Hindlimb muscle (tissue), 1 donor: Measurements from ENCODE around the gene CDNF. TPM values are rescaled to one million over a fixed set of nuclear protein-coding genes. Genes with fewer than 3 reads are reported as not detected.
"Not testable (repeated sequence)": the region's sequence is repeated elsewhere in the genome, so short reads cannot be mapped to it uniquely, and the experiment has no call there.

Experiments used
- DNase-seq: peaks from one replicate; pipeline ENCODE4 v3.0.0-alpha.2; 2013
- polyA plus RNA-seq: library from polyadenylated mRNA; unstranded; fragments of 120-200 nt; gene quantifications from one replicate; pipeline ENCODE4 v1.2.1, GENCODE V29; 2013; ENCODE audit not compliant: insufficient read length

Gene CDNF
- polyA plus RNA-seq, result 2.9 TPM

DNA sequence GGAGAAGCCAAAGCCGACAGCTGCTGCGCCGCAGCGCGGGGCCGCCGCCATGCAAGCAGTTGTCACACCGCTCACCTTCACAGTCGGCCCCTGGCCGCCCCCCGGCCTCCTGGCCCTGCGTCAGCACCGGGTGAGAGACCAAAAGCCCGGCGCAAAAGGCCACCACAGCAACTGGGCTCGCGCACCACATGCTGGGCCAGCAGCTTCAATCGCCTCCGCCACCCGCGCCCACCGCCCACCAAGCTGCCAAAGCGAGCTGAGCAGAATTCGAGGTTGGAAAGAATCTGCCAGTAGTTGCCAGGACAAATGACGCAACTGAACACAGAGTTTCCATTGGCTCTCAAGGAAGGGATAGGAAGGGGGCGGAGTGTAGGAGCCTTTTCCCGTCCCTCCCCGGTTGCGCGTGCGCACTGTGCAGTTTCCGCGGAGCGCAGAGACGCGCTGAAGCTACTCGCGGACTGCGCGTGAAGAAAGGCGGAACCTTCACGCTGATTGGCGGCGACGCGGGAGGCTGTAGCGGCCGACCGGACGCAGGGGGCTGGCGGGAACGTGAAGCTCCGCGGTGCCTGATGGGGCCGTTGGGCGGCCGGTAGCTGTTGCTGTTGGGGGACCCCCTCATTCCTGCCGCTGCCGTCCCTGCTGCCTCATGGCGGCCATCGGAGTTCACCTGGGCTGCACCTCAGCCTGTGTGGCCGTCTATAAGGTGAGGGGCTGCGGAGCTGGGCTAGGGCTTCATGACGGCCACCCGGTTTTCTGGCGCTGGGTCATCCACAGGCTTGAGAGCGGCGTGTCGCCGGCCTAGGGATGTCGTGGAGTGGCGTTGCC lies at the start of gene CDNF, which contains the start of the genes HSPA14 and MSANTD7:
TSS of gene CDNF (minus strand) at position 281 of the 825 bp plus-strand sequence. CDS start at position 190, 91 bp downstream.
TSS of gene HSPA14 (plus strand) at position 550 of the 825 bp plus-strand sequence. CDS start at position 647, 97 bp downstream.
TSS of gene MSANTD7 (plus strand) at position 550 of the 825 bp plus-strand sequence. CDS start 3,979 bp downstream, outside the sequence.
- DNase-seq, result peak; percentile 100

DNA sequence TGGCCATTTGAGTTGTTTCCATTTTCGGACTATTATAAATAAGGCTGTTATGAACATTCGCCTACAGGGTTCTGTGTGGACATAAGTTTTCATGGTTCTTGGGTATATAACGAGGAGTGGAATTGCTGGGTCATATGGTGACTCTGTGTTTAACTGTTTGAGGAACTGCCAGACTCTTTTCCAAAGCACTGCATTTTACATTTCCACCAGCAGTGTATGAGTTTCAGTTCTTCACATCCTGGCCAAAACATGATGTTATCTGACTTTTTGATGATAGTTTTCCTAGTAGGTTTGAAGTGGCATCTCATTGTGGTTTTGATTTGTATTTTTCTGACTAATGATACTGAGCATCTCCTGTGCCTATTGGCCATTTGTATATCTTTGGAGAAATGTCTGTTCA lies 46.2 kb upstream of the CDNF start:
- DNase-seq, result no peak

DNA sequence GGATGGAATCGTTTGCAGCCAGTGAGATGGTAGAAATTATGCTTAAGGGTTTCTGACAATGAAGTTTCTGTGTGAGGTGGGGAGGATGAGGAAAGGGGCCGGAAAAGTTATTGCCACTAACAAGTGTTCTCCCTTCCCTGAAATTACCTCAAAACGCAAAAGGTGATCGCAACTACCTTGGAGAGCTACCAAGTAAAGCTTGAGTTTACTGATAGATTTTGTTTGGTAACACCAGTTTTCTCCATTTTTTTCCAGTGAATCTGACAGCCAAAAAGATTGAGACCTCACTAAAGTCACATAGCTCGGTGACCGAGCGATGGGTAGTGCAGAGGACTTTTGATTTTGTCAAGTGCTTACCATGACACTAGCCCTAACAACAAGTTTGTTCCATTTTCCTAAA lies 42.4 kb upstream of the CDNF start:
- no peak for DNase-seq

DNA sequence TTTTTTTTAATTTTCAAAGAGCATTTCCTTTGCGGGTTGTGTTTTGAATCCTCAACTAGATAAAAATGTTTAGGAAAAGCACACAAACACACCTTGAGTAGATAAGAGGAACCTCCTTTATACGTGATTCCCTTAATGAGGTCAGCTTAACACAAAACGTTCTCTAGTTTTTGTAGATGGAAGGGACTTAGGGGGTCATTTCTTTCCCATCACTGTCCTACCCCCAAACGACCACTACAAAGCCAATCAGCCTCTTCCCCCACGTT lies 42.0 kb upstream of the CDNF start:
- DNase-seq, result no peak

DNA sequence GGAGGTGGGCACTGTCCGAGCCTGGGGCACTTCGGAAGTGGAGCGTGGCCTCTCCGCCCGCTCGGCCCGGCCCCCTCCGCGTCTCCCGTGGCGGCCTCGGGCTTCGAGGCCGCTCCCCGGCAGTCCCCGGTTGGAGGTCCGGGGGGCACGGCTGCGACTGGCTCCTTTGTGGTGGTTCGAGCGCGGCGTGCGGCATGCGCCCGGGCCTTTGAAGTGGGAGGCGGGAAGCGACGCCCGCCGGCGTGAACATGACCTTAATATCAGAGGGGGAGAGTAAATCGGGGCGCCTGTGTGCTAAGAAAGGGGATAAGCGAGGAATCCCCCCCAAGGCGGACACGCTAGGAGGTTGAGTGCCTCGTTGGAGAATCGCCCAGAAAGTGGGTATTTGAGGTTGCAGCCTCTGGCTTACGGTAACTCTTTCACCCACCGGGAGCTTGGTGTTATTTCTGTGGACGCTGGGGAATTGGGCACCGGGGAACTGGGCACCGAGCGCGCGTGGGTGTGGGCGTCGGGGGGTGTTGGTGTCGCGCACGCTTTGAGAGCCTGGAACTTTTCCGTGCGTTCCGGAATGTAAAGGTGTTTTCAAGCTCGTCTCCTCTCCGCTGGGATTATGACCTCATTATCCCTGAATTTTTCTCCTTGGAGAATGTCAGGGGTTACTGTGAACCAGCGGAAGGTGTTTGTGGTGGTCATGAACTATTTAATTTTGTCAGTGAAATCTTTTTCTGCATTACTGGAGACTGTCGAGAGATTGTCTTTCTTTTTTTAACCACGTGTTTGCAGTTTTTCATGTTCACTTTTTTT lies 41.5 kb upstream of the CDNF start:
- DNase-seq, result peak; percentile 29

DNA sequence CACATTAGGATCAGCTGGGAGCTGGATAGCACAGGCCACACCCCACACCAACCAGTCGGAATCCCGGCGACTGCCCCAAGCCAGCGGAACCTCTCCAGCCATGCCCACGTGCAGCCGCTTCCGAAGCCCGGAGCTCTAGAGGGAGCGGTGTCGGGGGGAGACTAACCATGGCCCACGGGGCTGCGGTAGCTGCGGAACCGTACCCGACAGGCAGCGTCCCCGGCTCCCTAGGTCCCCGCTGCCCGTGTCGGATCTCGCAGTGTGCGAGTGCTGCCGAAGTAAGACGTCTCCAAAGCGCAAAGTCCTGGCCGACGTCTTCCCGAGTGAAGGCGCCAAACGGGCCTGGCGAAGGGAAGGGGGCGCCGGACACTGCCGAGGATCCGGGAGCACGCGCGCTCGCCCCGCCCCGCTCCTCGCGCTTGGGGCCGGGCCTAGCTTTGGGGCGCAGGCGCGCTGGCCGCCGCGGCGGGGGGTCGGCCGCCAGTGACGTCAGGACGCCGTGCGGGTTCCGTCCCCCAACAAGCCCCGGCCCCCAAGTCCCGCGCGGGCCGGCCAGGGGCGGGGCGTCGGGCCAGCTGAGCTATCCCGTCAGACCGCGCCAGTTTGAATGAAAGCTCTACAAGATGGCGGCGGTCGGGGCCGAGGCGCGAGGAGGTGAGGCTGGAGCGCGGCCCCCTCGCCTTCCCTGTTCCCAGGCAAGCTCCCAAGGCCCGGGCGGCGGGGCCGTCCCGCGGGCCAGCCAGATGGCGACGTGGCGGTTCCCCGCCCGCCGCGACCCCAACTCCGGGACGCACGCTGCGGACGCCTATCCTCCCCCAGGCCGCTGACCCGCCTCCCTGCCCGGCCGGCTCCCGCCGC lies 40.7 kb upstream of the CDNF start, which contains the start of gene SUV39H2:
TSS of gene SUV39H2 (plus strand) at position 601 of the 858 bp plus-strand sequence. CDS start at position 624, 23 bp downstream.
- peak; percentile 99 for DNase-seq

DNA sequence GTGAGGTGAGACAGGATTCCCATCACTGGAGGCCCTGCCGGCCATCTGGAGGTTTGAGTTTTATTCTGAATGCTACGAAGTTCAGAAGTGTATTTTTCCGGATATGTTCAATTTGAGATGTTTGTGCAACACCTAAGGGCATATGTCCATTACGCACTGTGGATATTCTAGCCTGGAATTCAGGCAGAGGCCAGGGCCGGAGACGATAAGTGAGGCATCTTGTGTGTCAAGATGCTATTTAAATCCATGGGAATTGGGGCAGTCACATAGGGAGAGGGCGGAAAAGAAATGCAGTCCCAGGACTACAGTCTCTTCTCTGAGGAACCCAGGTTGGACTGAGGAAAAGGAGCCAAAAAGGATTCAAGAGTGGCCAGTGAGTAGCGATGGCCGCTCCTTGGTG lies 38.9 kb upstream of the CDNF start:
- DNase-seq, result no peak

DNA sequence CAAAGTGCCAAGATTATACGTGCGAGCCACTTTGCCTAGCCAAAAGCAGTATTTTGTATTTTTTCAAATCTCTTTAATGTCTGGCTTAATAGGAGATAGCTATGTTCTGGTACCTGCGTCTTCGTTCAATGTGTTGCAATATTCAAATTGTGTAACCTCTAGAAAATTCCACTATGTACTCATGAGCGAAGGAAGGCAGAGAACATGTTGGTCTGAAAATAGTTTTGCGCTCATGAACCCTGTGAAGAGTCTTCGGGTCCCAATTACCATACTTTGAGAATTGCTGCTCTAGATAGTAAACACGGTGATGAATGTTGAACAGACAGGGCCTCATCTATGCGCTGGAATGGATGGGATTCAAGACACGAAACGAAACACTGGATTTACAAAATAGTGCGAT lies 38.1 kb upstream of the CDNF start:
- no peak for DNase-seq

DNA sequence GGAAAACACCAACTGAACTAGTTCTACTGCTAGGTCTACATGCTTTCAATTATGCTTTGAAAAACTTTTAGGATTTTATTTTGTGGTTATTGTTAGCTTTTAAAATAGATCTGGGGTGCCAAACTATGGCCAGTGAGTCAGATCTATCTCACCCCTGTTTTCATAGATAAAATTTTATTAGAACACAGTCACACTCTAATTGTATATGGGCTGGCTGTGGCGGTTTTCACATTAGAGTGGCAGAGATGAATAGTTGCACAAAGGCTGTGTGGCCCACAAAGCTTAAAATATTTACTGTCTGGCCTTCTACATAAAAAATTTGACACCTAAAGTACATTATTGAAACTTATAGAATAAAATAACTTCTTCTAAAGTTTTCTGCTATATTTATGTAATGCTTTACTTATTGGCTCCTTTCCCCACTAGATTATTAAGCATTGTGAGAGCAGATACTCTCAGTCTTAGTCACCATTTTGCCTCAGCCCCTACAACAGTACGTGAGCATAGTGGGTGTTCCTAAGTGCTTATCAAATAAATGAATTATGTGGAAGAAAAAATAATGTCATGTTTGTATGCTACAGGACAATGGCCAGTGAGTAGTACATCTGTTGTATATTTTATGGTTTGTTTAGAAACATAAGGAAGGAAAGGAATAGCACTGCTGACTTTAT lies 35.4 kb upstream of the CDNF start:
- DNase-seq, result no peak

DNA sequence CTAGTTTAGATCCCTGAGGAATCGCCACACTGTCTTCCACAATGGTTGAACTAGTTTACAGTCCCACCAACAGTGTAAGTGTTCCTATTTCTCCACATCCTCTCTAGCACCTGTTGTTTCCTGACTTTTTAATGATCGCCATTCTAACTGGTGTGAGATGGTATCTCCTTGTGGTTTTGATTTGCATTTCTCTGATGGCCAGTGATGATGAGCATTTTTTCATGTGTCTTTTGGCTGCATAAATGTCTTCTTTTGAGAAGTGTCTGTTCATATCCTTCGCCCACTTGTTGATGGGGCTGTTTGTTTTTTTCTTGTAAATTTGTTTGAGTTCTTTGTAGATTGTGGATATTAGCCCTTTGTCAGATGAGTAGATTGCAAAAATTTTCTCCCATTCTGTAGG lies 27.0 kb upstream of the CDNF start:
- not testable (repeated sequence) for DNase-seq

DNA sequence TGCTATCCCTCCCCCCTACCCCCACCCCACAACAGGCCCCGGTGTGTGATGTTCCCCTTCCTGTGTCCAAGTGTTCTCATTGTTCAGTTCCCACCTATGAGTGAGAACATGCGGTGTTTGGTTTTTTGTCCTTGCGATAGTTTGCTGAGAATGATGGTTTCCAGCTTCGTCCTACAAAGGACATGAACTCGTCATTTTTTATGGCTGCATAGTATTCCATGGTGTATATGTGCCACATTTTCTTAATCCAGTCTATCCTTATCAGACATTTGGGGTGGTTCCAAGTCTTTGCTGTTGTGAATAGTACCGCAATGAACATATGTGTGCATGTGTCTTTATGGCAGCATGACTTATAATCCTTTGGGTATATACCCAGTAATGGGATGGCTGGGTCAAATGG lies 26.6 kb upstream of the CDNF start:
- DNase-seq, result not testable (repeated sequence)

DNA sequence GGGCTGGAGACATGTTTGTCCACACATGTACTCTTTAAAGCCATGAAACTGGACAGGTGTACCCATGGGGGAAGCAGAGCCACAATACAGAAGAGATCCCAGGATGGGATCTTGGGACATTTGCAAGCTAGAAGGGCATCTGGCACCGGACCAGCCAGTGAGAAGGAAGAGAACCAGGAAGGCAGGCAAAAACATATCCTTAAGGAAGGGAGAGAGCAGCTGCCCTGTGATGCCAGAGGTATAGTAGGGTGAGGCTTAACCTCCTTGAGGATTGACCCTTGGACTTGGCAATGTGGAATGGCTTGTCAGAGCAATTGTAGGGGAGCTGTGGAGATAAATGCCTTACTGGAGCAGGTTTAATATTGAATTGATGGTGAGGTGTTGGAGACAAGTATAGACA lies 23.0 kb upstream of the CDNF start:
- no peak for DNase-seq

DNA sequence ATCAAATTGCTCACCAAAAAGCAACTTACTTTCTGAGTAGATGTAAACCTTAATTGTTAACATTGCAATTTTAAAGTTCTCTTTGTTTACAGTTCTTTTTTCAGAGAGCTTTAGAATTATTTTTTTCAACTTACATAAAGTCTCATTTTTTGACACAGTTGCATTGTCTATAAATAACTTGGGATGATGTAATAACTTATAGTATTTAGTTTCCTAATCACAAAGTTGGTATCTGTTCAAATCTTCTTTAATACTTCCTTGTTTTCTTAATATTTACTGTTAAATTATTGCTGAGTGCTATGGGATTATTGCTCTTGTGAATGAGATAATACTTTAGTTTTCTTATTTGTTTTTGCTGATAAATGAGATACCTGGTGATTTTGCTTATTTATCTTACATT lies 21.9 kb upstream of the CDNF start:
- DNase-seq, result no peak

DNA sequence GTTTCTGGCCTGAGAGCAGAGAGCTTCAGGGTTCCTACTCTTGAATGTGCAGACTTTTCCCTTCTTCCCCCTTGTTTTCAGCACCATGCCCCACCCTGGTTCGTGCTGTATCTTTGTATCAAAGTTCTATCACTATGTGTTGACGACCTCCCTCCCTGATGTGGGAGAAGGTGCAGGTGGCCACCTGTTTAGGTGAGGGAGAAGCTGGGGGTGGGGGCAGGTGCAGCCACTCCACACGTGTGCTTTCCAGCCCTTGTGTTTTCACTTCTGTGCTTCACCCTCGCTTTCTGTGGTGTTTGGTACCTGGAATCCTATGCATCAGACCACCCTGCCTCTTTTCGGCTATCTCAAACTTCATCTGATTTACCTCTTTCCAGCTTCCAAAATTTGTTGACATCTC lies 21.2 kb upstream of the CDNF start:
- no peak for DNase-seq

DNA sequence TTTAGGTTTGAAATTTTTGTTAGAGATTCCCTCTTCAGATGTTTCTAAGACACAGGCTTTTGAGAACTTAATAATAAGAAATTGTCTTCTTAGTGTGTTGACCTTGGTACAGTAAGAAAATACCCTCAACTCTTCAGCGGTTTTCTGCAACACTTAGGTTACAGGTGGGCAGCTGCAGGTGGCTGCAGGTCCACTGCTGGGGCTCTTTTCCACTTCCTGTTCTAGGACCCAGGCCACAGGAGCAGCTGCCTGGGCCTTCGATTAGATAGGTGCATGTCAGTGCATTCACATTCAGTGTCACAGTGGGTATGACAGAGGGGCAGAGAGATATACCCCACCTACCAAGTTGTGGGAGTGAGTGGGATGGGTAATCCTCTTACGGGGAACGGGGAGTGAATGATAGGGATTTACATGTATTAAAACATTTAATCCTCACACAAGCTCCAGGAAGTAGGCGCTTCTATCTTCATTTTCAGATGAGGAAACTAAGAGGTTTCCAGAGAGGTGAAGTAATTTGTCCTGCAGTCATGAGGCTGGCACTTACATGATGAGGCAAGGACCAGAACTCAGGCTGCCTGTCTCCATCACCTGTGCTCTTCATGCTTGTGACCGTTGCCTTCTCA lies 20.6 kb upstream of the CDNF start:
- no peak for DNase-seq

DNA sequence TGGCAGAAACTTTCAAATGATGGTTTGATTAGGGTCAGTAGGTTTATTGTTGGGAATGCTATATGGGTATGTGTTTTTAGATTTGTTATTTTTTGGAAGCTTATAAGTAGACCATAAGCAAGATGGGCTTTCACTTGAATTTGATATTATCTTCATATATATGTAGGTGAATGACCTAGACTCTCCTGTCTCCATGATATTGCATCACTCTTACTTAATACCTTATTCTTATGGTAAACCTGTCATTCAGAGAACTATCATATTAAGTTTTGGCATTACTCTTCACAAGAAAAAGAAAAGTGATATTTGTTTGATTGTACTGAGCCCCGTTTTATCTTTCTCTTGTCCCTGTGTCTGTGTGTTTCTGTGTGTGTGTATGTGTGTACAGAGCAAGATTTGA lies 17.6 kb upstream of the CDNF start:
- no peak for DNase-seq

DNA sequence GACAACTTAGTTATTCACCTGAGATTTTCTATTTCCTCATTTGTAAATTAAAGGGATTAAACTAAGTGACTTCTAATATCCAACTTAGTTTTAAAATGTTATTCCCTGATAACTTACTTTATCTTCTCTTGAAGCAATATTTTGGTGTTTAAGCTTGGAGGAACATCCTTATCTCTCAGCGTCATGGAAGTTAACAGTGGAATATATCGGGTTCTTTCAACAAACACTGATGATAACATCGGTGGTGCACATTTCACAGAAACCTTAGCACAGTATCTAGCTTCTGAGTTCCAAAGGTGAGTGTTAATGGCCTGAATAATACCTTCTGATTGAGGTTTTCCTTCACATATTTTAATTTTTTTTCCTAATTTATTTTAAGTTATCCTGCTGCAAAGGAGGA lies 14.4 kb upstream of the CDNF start:
- DNase-seq, result no peak

DNA sequence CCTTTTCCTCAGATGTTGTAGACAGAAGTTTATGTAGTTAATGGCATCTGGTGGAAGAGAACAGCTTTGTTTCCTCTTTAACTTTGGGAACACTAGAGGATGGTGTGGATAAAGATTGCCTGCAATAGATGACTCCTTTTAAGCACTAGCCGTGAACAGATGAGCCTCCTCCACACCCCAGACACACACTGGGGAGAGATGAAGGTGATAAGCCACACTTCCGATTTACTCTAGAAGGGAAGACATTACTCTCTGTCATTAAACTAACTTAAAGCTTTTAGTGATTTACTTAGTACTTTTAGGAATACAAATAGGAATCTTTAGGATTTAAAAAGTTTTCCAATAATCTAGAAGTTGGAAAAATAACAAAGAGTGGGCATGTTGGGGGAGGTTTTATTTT lies 7.1 kb upstream of the CDNF start:
- DNase-seq, result no peak

DNA sequence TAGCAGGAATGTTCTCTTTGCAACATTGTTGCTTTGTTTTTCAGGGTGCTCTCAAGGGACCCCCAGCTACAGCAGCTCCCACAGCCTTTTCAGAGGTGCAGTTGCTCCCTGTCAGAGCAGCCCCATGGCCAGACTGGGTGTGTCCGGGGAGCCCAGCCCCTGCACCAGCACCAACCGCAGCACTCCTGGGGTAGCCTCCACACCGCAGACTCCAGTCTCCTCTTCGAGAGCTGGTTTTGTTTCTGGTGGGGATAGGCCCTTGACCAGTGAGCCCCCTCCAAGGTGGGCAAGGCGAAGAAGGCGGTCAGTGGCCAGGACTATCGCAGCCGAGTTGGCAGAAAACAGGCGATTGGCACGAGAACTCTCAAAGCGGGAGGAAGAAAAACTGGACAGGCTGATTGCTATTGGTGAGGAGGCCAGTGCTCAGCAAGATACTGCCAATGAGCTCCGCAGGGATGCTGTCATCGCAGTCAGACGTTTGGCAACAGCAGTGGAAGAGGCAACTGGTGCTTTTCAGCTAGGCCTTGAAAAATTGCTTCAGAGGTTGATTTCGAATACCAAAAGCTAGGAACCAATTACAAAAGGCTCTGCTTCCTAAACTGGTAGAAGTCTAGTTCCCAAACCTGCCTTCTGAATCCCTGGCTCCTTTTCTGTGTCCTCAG lies 5.6 kb upstream of the CDNF start:
- no peak for DNase-seq

DNA sequence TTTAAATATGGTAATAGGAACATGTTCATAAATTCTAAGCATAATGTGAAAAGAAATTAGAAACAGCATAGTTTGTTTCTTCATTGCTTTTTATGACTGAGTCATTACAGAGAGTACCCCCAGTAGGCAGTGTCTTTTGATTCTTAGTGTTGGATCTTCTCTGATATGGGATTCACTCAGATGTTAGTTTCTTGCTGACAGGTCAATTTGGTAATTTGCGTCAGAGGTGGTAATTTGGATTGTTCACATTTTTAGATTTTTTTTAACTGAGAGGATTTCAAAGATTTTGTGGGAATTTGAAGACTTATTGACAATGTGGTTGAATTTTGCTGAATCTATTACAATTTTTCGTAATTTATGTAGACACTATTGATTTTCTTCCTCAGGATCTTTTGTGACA lies 2.3 kb upstream of the CDNF start:
- DNase-seq, result no peak

DNA sequence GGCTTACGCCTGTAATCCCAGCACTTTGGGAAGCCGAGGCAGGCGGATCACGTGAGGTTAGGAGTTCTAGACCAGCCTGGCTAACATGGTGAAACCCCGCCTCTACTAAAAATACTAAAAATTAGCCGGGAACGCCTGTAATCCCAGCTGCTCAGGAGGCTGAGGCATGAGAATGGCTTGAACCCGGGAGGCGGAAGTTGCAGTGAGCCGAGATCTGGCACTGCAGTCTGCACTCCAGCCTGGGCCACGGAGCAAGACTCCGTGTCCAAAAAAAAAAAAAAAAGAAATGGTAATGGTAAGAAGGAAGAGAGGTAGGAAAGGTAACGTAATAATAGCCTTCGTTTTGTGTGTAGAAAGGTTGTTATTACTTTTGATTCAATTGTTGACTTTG lies 1.5 kb upstream of the CDNF start:
- no peak for DNase-seq
